GM12878 (cell line): ENCODE measurements around the gene RBL2. TPM values are rescaled to one million over a fixed set of nuclear protein-coding genes. Genes with fewer than 3 reads are reported as not detected.
A peak's percentile ranks its signal among the peaks of the same experiment; 100 is the strongest.

ENCODE experiments used
- ATF3 ChIP-seq: IDR thresholded peaks from 2 replicates; pipeline ENCODE4 v1.6.1; 2011; ENCODE audit warnings: low read depth, mild to moderate bottlenecking, low read length, moderate library complexity, borderline replicate concordance; ENCODE audit errors: extremely low read depth
- CHD1 ChIP-seq: IDR thresholded peaks from 2 replicates; pipeline ENCODE4 v1.6.1; 2012; ENCODE audit warnings: low read depth, low read length, improper control_type of control experiment
- EED ChIP-seq: sonication (generic); IDR thresholded peaks from 2 replicates; pipeline ENCODE4 v1.6.1; 2016; ENCODE audit warnings: antibody characterized with exemption, low read depth
- HCFC1 ChIP-seq: fragments of 150-350 bp; IDR thresholded peaks from 2 replicates; pipeline ENCODE4 v1.6.1; 2014; ENCODE audit warnings: low read length
- HDAC6 ChIP-seq: fragments of 200-600 bp; sonication (generic); IDR thresholded peaks from one replicate; pipeline ENCODE4 v1.8.0; 2017; ENCODE audit warnings: antibody characterized with exemption; ENCODE audit not compliant: unreplicated experiment
- KDM1A ChIP-seq: fragments of 200-600 bp; sonication (generic); IDR thresholded peaks from 2 replicates; pipeline ENCODE4 v1.6.1; 2016; ENCODE audit warnings: borderline replicate concordance
- MXI1 ChIP-seq: fragments of 150-350 bp; IDR thresholded peaks from 2 replicates; pipeline ENCODE4 v1.6.1; 2011; ENCODE audit warnings: low read depth, mild to moderate bottlenecking, inconsistent platforms, low read length, improper control_type of control experiment
- NR2C2 ChIP-seq: IDR thresholded peaks from 2 replicates; pipeline ENCODE4 v1.6.1; 2011; ENCODE audit warnings: borderline replicate concordance, low read depth; ENCODE audit not compliant: control insufficient read depth, insufficient read length
- RBBP5 ChIP-seq: fragments of 200-600 bp; sonication (generic); conservative IDR thresholded peaks from 2 replicates; pipeline ENCODE4 v1.6.1; 2016
- RELA ChIP-seq: fragments of 450-650 bp; IDR thresholded peaks from 2 replicates; pipeline ENCODE4 v1.8.0; 2014; ENCODE audit warnings: borderline replicate concordance; ENCODE audit not compliant: partially characterized antibody
- REST ChIP-seq: IDR thresholded peaks from 2 replicates; pipeline ENCODE4 v1.6.1; 2012; ENCODE audit warnings: mild to moderate bottlenecking, low read depth, low read length
- SIN3A ChIP-seq: IDR thresholded peaks from 2 replicates; pipeline ENCODE4 v1.6.1; 2012; ENCODE audit warnings: low read depth, low read length, improper control_type of control experiment
- SMC3 ChIP-seq: IDR thresholded peaks from 2 replicates; pipeline ENCODE4 v1.6.1; 2011; ENCODE audit warnings: low read length, improper control_type of control experiment, borderline replicate concordance
- SPI1 ChIP-seq: IDR thresholded peaks from 2 replicates; pipeline ENCODE4 v1.6.1; 2011; ENCODE audit warnings: low read depth, mild to moderate bottlenecking, low read length, moderate library complexity, borderline replicate concordance; ENCODE audit not compliant: insufficient read depth
- USF1 ChIP-seq: IDR thresholded peaks from 2 replicates; pipeline ENCODE4 v1.6.1; 2011; ENCODE audit warnings: borderline replicate concordance, low read depth, mild to moderate bottlenecking, moderate library complexity, mixed read lengths, low read length; ENCODE audit not compliant: insufficient read depth; ENCODE audit errors: extremely low read length
- ZBTB11 ChIP-seq: fragments of 450-650 bp; formaldehyde crosslinking; IDR thresholded peaks from 2 replicates; pipeline ENCODE4 v1.5.0; 2022; ENCODE audit warnings: mild to moderate bottlenecking, missing genetic modification characterization
- ZBTB40 ChIP-seq: fragments of 450-650 bp; IDR thresholded peaks from 2 replicates; pipeline ENCODE4 v1.6.1; 2016; ENCODE audit warnings: mild to moderate bottlenecking, moderate library complexity, borderline replicate concordance
- polyA plus RNA-seq, 11 experiments: library from polyadenylated mRNA; depleted of rRNA in 4 of 11; unstranded in 6 of 11; stranded (reverse) in 5 of 11; fragments of >200 nt; fragmentation: Nextera tagmentation in 4 of 11; fragmentation: Illumina TruSeq in 1 of 11; extraction: Ambion mirVana in 4 of 11; extraction: Trizol in 1 of 11; gene quantifications; 1 replicate in 1 of 11; 2 replicates in 10 of 11; pipeline versions ENCODE4 v1.2.1 to v1.2.3, GENCODE V29; 2011 to 2016; ENCODE audit warnings: inconsistent platforms in 2 of 11, missing spikeins in 2 of 11, low read depth in 1 of 11
- total RNA-seq, 4 experiments: library from RNA; depleted of rRNA in 3 of 4; stranded (reverse); fragments of >200 nt in 3 of 4; fragmentation: Illumina TruSeq in 1 of 4; extraction: Trizol in 1 of 4; gene quantifications; 2 replicates each; pipeline versions ENCODE4 v1.2.1 to v1.2.3, GENCODE V29; 2013 to 2021

The RBL2 gene
- total and polyA plus RNA-seq, 10 of the 15 experiments (the other 5 are each of a cell fraction or from before 2014, with no cell fraction given): 10.0 to 107 (median 39.0) TPM

- no peak for TF ChIP-seq ATF3
- TF ChIP-seq EED: no peak
- TF ChIP-seq USF1: no peak
- peak; percentile 69; the same call in 1 of the 2 replicates for TF ChIP-seq CHD1
- TF ChIP-seq NR2C2: no peak
- no peak for TF ChIP-seq RBBP5
- no peak for TF ChIP-seq HDAC6
- TF ChIP-seq ZBTB11 (CRISPR knock-in tag): no peak
- TF ChIP-seq SPI1: no peak
- no peak for TF ChIP-seq ZBTB40
- TF ChIP-seq HCFC1: no peak
- no peak for TF ChIP-seq KDM1A
- TF ChIP-seq SIN3A: no peak
- no peak for TF ChIP-seq SMC3
- no peak for TF ChIP-seq REST
- TF ChIP-seq MXI1: no peak
- no peak for TF ChIP-seq RELA
- TF ChIP-seq, all 136 proteins: peak for 7
Observed at GRCh38 chr16:53449816-53450517, 15.7 kb downstream of the RBL2 start (continued).
